Spleen (tissue), 7 donors: ENCODE measurements around the gene C19orf25.

Source experiments
- POLR2A ChIP-seq, 3 donors: fragments of 450-650 bp; IDR thresholded peaks; one replicate each; pipeline ENCODE4 v1.5.1; 2017; ENCODE audit warnings: antibody characterized with exemption in 3 of 3, mild to moderate bottlenecking in 1 of 3
- POLR2AphosphoS5 ChIP-seq, 3 donors: sonication (generic); formaldehyde crosslinking; IDR thresholded peaks; one replicate each; pipeline ENCODE4 v1.5.1; 2017; ENCODE audit warnings: antibody characterized with exemption in 3 of 3
- TF ChIP-seq, protein P1 (sequence below), 11 experiments: fragments of 200-600 bp in 7 of 11; fragments of 450-650 bp in 4 of 11; sonication (generic) in 4 of 11; IDR thresholded peaks in 8 of 11; conservative IDR thresholded peaks in 3 of 11; 1 replicate in 7 of 11; 2 replicates in 4 of 11; pipeline versions ENCODE4 v1.4.0 to v1.8.0; 2016 to 2021; ENCODE audit warnings: antibody characterized with exemption in 11 of 11, inconsistent platforms in 4 of 11, mild to moderate bottlenecking in 1 of 11
- donor health status: DM: no; HTN: no; CAD: no; lungs with moderate emphysema.
- donor health status: DM: no; HTN: no; CAD: no.
- donor health status: DM: no; HTN: no; CAD: no.

DNA sequence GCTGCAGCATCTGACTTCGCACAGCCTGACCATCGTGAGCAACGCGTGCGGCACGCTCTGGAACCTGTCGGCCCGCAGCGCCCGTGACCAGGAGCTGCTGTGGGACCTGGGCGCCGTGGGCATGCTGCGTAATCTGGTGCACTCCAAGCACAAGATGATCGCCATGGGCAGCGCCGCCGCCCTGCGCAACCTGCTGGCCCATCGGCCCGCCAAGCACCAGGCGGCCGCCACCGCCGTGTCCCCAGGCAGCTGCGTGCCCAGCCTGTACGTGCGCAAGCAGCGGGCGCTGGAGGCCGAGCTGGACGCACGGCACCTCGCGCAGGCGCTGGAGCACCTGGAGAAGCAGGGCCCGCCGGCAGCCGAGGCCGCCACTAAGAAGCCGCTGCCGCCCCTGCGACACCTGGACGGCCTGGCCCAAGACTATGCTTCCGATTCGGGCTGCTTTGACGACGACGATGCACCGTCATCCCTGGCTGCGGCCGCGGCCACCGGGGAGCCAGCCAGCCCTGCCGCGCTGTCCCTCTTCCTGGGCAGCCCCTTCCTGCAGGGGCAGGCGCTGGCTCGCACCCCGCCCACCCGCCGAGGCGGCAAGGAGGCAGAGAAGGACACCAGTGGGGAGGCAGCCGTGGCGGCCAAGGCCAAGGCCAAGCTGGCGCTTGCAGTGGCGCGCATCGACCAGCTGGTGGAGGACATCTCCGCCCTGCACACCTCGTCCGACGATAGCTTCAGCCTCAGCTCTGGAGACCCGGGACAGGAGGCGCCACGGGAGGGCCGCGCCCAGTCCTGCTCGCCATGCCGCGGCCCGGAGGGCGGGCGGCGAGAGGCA is 13.6 kb downstream of the C19orf25 start:
- TF ChIP-seq POLR2AphosphoS5 (IDR thresholded peaks at IDR 0.05) (peak in 2 of 3 donors; percentile 49 to 67), POLR2A (IDR thresholded peaks at IDR 0.05) (no peak)
- TF ChIP-seq, protein P1, sequence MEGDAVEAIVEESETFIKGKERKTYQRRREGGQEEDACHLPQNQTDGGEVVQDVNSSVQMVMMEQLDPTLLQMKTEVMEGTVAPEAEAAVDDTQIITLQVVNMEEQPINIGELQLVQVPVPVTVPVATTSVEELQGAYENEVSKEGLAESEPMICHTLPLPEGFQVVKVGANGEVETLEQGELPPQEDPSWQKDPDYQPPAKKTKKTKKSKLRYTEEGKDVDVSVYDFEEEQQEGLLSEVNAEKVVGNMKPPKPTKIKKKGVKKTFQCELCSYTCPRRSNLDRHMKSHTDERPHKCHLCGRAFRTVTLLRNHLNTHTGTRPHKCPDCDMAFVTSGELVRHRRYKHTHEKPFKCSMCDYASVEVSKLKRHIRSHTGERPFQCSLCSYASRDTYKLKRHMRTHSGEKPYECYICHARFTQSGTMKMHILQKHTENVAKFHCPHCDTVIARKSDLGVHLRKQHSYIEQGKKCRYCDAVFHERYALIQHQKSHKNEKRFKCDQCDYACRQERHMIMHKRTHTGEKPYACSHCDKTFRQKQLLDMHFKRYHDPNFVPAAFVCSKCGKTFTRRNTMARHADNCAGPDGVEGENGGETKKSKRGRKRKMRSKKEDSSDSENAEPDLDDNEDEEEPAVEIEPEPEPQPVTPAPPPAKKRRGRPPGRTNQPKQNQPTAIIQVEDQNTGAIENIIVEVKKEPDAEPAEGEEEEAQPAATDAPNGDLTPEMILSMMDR (IDR thresholded peaks at IDR 0.05 in 8 of 11, conservative IDR thresholded peaks at IDR 0.05 in 3 of 11), result peak in 8 of 11 experiments; percentile 24 to 65 (median 50)
